ENCODE measurements around the gene SLC35D1.
"Not testable (repeated sequence)": the region's sequence is repeated elsewhere in the genome, so short reads cannot be mapped to it uniquely, and the experiment has no call there.

SLC35D1 gene
- total RNA-seq: 47.6 to 71.7 reads per million in 2 experiments

GRCh38 chr1:67053785-67054772 lies at the start of gene SLC35D1:
SLC35D1 (minus strand) TSS chr1:67054148; CDS start chr1:67054013, 135 bp downstream.
- DNase-seq (ENCODE audit: low read depth): peak; percentile 47

DNA sequence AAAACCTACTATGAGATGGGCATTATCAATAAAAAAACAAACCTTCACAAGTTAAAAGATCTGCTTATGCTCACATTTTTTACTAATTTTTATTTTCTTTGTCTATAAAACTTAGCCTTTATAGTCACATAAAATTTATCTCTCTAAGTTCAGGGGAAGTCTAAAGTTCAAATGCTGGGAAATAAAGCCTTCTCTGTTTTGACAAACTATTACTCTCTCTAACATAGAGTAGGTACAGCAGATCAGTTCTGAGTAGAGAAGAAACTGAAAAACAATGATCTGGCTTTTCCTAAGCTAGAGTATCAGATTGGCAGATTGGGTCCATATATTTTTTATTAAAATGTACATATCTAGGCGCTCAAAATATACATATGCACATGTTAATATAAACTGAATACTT lies 49.6 kb upstream of the SLC35D1 start:
- no peak for DNase-seq (ENCODE audit: low read depth)

DNA sequence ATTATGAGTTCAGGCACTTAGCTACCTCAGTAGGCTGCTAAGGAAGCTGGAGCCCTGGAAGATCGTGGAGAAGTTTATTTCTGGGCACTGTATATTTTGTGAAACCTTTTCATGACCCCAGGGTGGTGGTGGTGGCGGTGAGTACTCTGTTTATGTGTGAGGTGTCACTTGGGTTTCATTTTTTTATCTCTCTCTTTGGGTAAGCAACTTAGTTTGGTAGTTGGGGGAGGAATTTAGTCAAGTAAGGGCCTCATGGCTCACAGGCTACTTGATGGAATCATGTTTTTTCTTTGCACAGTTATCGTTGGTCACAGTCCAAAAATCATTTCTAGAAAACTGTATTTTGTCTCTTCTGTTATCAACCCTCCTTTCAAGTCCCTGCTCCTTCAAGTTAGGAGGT lies 46.9 kb upstream of the SLC35D1 start:
- DNase-seq (ENCODE audit: low read depth): no peak

DNA sequence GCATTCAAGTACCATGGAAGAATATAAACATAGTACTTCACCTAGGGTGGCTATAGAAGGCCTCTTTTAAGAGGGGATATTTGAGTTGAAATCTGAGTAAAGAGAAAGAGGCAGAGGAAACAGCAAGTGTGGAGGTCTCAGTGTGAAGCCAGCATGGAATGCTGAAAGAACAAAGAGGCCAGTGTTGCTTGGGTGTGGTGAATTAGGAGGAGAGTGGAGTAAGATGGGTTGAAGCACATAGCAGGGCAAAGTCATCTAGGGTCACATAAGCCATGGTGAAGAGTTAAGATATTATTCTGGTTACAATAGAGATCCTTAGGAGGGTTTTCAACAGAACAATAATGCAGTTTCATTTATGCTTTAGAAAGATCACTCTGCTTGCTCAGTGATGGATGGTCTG lies 43.4 kb upstream of the SLC35D1 start:
- DNase-seq (ENCODE audit: low read depth): no peak

DNA sequence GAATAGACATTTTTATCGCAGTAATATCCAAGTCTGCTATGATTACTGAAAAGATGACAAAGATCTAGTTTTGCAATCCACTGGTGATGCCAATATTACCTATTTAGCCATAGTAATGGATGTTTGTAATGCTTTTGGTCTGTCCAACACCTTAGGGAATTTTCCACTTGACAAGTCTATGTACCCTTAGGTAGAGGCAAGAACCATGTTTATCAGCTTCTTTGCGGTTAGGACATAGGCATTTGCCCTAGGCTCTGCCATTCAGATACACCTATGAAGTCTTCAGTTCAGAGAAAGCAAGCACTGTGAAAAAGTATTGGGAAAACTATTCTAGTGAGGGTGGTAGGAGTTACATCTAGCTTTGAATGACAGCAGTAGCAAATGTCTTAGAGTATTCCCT lies 40.2 kb upstream of the SLC35D1 start:
- no peak for DNase-seq (ENCODE audit: low read depth)

DNA sequence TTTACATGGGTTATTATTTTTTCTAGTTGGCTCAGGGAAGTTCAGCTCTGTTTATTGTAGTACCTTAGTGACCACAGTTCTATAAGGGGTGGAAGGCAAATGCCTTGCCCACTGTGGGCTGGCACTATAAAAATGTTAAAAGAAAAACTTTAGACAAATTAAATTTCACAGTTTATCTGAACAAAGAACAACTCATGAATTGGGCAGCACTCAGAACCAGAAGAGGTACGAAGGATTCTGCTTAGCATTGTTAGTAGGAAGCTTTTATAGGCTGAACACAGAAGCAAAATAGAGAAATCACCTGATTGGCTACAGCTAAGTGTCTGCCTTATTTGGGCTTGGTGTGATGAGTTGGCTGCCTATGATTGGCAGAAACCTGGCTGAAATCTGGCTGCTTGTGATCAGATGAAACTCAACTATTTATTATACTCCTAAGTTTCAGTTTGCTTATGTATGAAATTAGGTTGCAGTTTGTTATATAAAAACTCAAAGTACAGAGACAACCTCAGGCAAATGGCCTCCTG lies 35.8 kb upstream of the SLC35D1 start:
- no peak for DNase-seq (ENCODE audit: low read depth)

DNA sequence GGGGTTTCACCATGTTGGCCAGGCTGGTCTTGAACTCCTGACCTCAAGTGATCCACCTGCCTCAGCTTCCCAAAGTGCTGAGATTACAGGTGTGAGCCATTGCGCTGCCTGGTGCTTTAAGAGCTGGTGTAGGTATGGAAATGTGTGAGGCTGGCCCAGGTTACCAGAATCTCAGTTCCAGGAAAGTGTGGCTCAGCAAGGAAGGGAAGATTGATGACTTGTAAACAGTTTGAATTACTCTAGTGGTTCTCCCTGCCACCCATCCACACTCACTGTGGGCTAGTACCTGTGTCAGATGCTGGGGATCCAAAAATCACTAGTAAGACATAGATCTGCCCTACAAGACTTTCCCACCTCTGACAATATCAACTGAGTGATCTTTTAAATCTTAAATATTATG lies 34.5 kb upstream of the SLC35D1 start:
- DNase-seq (ENCODE audit: low read depth): no peak

DNA sequence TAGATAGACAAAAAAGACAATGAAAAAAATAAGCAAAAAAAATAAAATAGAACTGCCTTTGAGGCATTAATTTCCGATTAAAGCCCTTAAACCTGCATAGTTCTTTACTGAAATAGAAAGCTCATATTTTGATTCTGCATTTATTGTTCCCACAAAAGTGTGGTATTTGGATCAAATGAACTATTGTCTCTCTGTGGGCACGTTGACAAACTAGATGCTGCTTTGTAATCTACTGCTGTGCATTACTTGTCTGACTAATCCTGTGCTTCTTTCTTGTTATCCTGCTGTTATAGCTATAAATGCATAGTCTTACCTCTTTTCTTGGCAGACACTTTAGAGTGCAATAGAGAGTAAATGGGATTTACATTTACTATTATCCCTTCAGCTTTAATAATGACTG lies 31.4 kb upstream of the SLC35D1 start:
- no peak for DNase-seq (ENCODE audit: low read depth)

DNA sequence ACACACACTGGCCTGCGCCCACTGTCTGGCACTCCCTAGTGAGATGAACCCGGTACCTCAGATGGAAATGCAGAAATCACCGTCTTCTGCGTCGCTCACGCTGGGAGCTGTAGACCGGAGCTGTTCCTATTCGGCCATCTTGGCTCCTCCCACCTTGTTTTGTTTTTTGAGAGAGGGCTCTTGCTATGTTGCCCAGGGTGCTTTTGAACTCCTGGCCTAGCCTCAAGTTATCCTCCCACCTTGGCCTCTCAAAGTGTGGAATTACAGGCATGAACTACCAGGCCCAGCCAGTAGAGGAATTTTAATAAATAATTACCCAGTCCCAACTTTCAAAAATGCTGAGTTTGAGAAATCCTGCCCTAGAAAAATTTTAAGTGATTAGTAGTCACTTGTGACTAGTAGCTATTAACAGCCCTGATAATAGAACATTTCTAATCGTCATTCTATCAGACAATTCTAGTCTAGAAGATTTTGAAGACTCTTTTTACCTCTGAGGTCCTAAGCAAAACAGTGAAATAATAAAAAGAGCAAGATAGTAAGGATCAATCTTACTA lies 30.9 kb upstream of the SLC35D1 start:
- DNase-seq (ENCODE audit: low read depth): no peak

GRCh38 chr1:67078291-67078690 lies 24.3 kb upstream of the SLC35D1 start:
- no peak for DNase-seq (ENCODE audit: low read depth)

GRCh38 chr1:67077593-67077992 lies 23.6 kb upstream of the SLC35D1 start:
- DNase-seq (ENCODE audit: low read depth): no peak

DNA sequence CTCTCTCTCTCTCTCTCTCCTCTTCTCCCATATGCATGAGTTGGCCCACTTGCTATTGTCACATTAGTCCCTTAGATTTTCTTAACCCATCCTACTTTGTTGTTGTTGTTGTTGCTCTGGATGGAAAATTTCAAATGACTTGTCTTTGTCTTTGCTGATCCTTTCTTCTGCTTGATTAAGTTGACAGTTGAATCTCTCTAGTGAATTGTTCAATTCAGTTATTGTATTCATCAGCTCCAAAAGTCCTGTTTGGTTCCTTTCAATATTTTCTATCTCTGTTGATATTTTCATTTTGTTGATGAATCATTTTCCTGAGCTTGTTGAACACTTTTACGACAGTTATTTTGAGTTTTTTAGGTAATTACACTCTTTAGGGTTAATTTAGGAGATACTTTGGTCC lies 18.8 kb upstream of the SLC35D1 start:
- no peak for DNase-seq (ENCODE audit: low read depth)

DNA sequence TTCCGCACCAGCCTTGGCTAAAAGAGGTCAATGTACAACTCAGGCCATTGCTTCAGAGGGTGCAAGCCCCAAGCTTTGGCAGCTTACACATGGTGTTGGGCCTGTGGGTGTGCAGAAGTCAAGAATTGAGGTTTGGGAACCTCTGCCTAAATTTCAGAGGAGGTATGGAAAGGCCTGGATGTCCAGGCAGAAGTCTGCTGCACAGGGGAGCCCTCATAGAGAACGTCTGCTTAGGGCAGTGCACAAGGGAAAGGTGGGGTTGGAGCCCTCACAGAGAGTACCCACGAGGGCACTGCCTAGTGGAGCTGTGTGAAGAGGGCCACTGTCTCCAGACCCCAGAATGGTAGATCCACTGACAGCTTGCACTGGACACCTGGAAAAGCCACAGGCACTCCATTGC lies 13.7 kb upstream of the SLC35D1 start:
- not testable (repeated sequence) for DNase-seq (ENCODE audit: low read depth)

DNA sequence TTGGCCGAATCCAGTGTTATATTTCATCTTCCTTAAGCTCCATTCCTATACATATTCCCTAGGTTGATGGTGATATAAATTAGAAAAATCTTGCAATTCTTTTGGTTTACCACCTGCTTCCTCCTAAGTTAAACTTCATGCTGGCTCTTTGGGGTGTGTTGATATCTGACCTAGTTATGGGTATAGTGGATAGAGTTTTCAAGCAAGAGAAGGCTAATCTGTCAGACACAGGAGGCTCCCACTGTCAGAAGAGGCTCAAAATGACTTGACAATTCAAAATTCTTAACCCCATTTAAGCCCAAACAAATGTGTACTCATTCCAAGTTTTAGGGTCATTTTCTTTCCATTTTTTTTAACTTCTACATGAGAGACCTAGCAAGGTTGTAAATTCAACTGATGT lies 8.5 kb upstream of the SLC35D1 start:
- no peak for DNase-seq (ENCODE audit: low read depth)

GRCh38 chr1:67061266-67061665 lies 7.3 kb upstream of the SLC35D1 start:
- DNase-seq (ENCODE audit: low read depth): no peak

GRCh38 chr1:67060811-67061218 lies 6.9 kb upstream of the SLC35D1 start:
- DNase-seq (ENCODE audit: low read depth): no peak

DNA sequence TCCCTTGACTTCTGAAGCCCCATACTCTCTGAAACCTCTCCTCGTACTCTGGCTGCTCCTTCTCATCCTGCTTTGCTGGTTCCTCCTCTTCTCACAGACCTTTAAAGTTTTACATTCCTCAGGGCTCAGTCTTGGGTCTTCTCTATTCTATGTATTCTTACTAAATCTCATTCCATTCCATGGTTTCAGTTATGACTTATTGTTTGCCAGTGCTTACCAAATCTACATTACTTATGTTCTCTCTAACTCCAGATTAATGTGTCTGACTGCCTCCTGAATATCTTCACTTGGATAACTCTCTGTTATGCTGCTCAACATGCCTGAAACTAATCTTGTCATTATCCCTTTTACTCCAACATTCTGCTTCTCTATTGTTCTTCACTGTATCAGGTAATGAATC lies 5.4 kb upstream of the SLC35D1 start:
- no peak for DNase-seq (ENCODE audit: low read depth)

DNA sequence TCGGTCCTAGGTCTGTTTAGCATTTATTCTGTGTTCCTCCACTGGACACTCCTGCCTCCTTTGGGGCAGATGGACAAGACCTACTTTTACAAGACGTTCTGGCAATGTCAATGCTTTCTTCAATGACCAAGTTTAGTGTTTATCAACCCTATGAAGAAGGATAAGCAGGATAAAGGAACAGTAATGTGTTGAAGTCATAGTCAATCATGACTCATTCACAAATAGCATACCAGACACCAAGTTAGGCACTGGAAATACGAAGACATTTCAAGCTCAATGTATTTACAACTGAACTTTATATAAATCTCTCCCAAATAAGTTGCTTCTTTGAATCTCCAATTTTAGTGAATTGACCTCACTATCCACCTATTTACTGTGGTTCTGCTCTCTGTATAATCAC lies 4.8 kb upstream of the SLC35D1 start:
- no peak for DNase-seq (ENCODE audit: low read depth)

GRCh38 chr1:67058242-67058641 lies 4.3 kb upstream of the SLC35D1 start:
- no peak for DNase-seq (ENCODE audit: low read depth)

DNA sequence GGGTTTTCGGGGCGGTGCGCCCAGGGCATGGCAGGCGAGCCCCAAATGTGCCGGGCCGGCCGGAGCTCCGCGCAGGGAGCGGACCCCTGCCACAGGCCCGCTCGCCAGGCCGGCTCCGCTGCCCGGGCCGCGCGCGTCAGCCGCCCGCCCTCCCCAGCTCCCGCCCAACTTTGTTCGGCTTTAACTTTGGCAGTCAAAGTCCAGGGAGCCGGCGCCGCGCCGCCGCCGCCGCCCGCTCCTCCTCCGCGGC lies 488 bp downstream of the SLC35D1 start:
- DNase-seq (ENCODE audit: low read depth): no peak

DNA sequence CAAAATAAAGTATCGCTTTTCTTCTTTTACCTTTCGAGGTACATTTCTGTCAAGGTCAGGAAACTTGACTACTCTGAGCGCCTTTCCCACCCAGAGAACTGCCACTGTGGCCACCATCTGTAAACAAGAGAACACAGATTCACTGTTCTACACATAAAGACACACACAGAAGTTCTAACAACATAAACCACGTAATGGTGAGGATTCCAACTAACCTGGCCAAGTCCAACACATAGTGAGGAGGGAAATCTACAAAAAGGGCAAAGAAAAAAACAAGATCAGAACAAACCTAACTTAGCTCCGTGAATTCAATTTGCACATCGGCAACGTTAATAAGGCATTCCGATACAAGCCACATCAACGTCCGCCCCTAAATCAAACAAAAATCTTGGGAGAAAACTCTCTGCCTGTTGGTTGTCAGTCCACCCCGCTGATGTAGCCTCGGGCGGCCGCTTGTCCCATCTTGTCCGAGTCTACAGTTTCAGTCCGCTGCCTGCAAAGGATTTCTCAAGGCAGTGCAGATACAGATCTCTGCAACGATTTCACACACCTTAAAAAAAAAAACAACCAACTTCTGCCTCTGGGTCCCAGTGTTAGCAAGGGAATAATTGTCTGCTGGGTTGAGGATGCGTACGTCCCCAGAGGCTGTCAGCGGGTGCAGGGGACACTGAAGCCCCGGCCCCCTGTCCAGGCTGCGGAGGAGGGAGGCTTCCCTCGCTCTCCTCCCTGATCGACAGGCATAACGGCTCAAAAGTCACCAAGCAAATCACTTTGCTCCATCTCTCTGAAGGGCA lies 1.0 kb downstream of the SLC35D1 start:
- peak; percentile 2 for DNase-seq (ENCODE audit: low read depth)

- DNase-seq (ENCODE audit: low read depth): no peak
These were observed 2.8 kb downstream of the SLC35D1 start for GRCh38 chr1:67051196-67051595.
